GM12878 (cell line): ENCODE results near the gene FAM229A. TPM values are rescaled to one million over a fixed set of nuclear protein-coding genes. Genes with fewer than 3 reads are reported as not detected.

Source experiments
- ATAC-seq: fragments of 200-7000 bp; cut with Tn5 transposase; 3 replicates; pipeline ENCODE4 v1.9.1; 2020; ENCODE audit warnings: mild to moderate bottlenecking, moderate library complexity
- BruUV-seq: library from RNA; stranded (reverse); fragments of 400-500 nt; replicated peaks from 2 replicates; lab custom pipeline; 2021; lab: Mats Ljungman, UMichigan
- CTCF ChIA-PET: fragments of 300-600 bp; sonication (Branson Sonifier 250); formaldehyde crosslinking; extraction: SDS; loops from one replicate; lab custom pipeline; 2021; ENCODE audit warnings: inconsistent platforms; lab: Yijun Ruan, JAX
- POLR2A ChIA-PET: fragments of 350-600 bp; formaldehyde crosslinking; extraction: SDS; loops from one replicate; lab custom pipeline; 2021; ENCODE audit warnings: inconsistent platforms; lab: Charles Lee
- RAD21 ChIA-PET: fragments of 300-600 bp; sonication (Branson Sonifier 250); formaldehyde crosslinking; loops from one replicate; lab custom pipeline; 2023; ENCODE audit warnings: antibody characterized with exemption; ENCODE audit not compliant: unreplicated experiment; lab: Charles Lee
- SMC1A ChIA-PET: fragments of 300-600 bp; sonication (Branson Sonifier 250); formaldehyde crosslinking; loops from one replicate; lab custom pipeline; 2023; ENCODE audit not compliant: unreplicated experiment, uncharacterized antibody; lab: Charles Lee
- DNase-seq: peaks from one replicate; pipeline ENCODE4 v3.0.0-alpha.2; 2011; ENCODE audit warnings: low read depth, low spot score
- FAIRE-seq: peaks from 3 replicates; lab custom pipeline; 2011; peaks lifted over from hg19 to GRCh38; lab: Jason Lieb, UNC
- H2AFZ ChIP-seq: 2 replicates; pipeline ENCODE4 v1.6.0; 2011; ENCODE audit warnings: low read depth, low read length, control low read depth; ENCODE audit not compliant: control insufficient read depth
- H3K27ac ChIP-seq: 2 replicates; pipeline ENCODE4 v1.5.1; 2011; ENCODE audit warnings: control low read depth; ENCODE audit not compliant: control insufficient read depth, insufficient read depth
- H3K27me3 ChIP-seq, 2 experiments: replicated peaks in 1 of 2; 2 replicates each; pipeline versions ENCODE4 v1.6.0 to v1.6.1; 2011; ENCODE audit warnings: low read length in 1 of 2; ENCODE audit not compliant: control insufficient read depth in 2 of 2, insufficient read depth in 2 of 2
- H3K36me3 ChIP-seq, 2 experiments: 2 replicates each; pipeline ENCODE4 v1.5.1; 2011; ENCODE audit warnings: low read length in 1 of 2; ENCODE audit not compliant: control insufficient read depth in 2 of 2, insufficient read depth in 2 of 2
- H3K4me1 ChIP-seq: 2 replicates; pipeline ENCODE4 v1.6.1; 2011; ENCODE audit warnings: mild to moderate bottlenecking, low read length, moderate library complexity, mixed read lengths; ENCODE audit not compliant: control insufficient read depth, insufficient read depth
- H3K4me2 ChIP-seq: 2 replicates; pipeline ENCODE4 v1.6.0; 2011; ENCODE audit warnings: control low read depth; ENCODE audit not compliant: control insufficient read depth, insufficient read depth
- H3K4me3 ChIP-seq: fragments of 200-600 bp; sonication (generic); 2 replicates; pipeline ENCODE4 v1.5.1; 2016
- H3K79me2 ChIP-seq: 2 replicates; pipeline ENCODE4 v1.6.0; 2011; ENCODE audit warnings: low read length; ENCODE audit not compliant: control insufficient read depth, insufficient read depth
- H3K9ac ChIP-seq: 2 replicates; pipeline ENCODE4 v1.8.0; 2011; ENCODE audit warnings: low read length, control low read depth, mixed read lengths; ENCODE audit not compliant: control insufficient read depth, insufficient read depth
- H3K9me3 ChIP-seq: replicated peaks from 3 replicates; pipeline ENCODE4 v1.5.1; 2011; ENCODE audit warnings: mild to moderate bottlenecking, low read length; ENCODE audit not compliant: control insufficient read depth, insufficient read depth
- H4K20me1 ChIP-seq: 2 replicates; pipeline ENCODE4 v1.6.0; 2011; ENCODE audit not compliant: control insufficient read depth, insufficient read depth
- TCF12 ChIP-seq: IDR thresholded peaks from 2 replicates; pipeline ENCODE4 v1.6.1; 2011; ENCODE audit warnings: low read depth, mild to moderate bottlenecking, low read length
- WGBS: methylation state at CpG from one replicate; pipeline ENCODE4 v1.1.6; 2016; ENCODE audit warnings: low lambda C conversion rate; ENCODE audit not compliant: insufficient replicate concordance, insufficient coverage; ENCODE audit errors: missing lambda C conversion rate; 5-methylcytosine and 5-hydroxymethylcytosine counted together
- in situ Hi-C: fragments of 300-500 bp; cut with MboI; formaldehyde crosslinking; loops from 9 replicates; pipeline ENCODE4 v1.14.3; 2018; ENCODE audit warnings: mixed read lengths
- intact Hi-C: fragments of 100-400 bp; cut with micrococcal nuclease; formaldehyde crosslinking; loops from one replicate; pipeline ENCODE4 v1.14.2; 2022; ENCODE audit not compliant: unreplicated experiment
- polyA plus RNA-seq, 11 experiments: library from polyadenylated mRNA; depleted of rRNA in 4 of 11; unstranded in 6 of 11; stranded (reverse) in 5 of 11; fragments of >200 nt; fragmentation: Nextera tagmentation in 4 of 11; fragmentation: Illumina TruSeq in 1 of 11; extraction: Ambion mirVana in 4 of 11; extraction: Trizol in 1 of 11; gene quantifications; 1 replicate in 1 of 11; 2 replicates in 10 of 11; pipeline versions ENCODE4 v1.2.1 to v1.2.3, GENCODE V29; 2011 to 2016; ENCODE audit warnings: inconsistent platforms in 2 of 11, missing spikeins in 2 of 11, low read depth in 1 of 11
- total RNA-seq, 4 experiments: library from RNA; depleted of rRNA in 3 of 4; stranded (reverse); fragments of >200 nt in 3 of 4; fragmentation: Illumina TruSeq in 1 of 4; extraction: Trizol in 1 of 4; gene quantifications; 2 replicates each; pipeline versions ENCODE4 v1.2.1 to v1.2.3, GENCODE V29; 2013 to 2021
- TF ChIP-seq, protein P1 (sequence below): fragments of 450-650 bp; IDR thresholded peaks from 2 replicates; pipeline ENCODE4 v1.6.1; 2016; ENCODE audit warnings: mild to moderate bottlenecking

Gene FAM229A
- total and polyA plus RNA-seq, 10 of the 15 experiments (the other 5 are each of a cell fraction or from before 2014, with no cell fraction given): 0.02 to 5.3 (median 1.4) TPM; not detected in 1

DNA sequence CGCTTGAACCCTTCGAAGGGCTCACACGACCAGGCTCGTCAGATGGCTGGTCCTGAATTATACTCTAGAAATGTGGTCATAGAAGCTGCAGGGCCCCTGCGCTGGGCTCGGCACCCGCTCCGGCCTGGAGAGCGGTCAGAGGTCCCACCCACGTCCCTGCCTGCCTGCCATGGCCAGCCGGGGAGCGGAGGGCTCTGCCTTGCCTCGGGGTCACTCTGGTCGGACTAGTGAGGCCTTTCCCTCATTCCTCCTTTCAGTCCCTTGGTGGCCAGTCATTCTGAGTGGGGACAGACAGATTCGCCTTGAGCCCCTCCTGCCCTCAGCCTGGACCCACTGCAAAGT, 25.7 kb downstream of the FAM229A start:
- no peaks in the 10 kb centered on the region for H3K27me3 ChIP-seq
- WGBS: 5% methylated on average over 15 of the region's 15 CpGs
- H2AFZ ChIP-seq: no peak overlapping the region
- SMC1A ChIA-PET: interaction anchor here (0.9 to 3.4 kb wide), 10 partner anchors 8 to 121 kb away, joined by 3 to 16 read pairs (median 6); partner anchors contain the start of gene BSDC1
- H3K9ac ChIP-seq: peak overlapping the region; percentile 18; the same call in 1 of the 2 replicates
- ATAC-seq (no peak), FAIRE-seq (no peak), DNase-seq (no peak)
- H3K9me3 ChIP-seq: no peaks in the 10 kb centered on the region
- H3K4me1 ChIP-seq: peaks cover 60% of the 10 kb centered on the region
- TF ChIP-seq, protein P1, sequence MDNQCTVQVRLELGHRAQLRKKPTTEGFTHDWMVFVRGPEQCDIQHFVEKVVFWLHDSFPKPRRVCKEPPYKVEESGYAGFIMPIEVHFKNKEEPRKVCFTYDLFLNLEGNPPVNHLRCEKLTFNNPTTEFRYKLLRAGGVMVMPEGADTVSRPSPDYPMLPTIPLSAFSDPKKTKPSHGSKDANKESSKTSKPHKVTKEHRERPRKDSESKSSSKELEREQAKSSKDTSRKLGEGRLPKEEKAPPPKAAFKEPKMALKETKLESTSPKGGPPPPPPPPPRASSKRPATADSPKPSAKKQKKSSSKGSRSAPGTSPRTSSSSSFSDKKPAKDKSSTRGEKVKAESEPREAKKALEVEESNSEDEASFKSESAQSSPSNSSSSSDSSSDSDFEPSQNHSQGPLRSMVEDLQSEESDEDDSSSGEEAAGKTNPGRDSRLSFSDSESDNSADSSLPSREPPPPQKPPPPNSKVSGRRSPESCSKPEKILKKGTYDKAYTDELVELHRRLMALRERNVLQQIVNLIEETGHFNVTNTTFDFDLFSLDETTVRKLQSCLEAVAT: peak; percentile 22; the same call in 1 of the 2 replicates
- no peak for TF ChIP-seq TCF12
- RAD21 ChIA-PET: interaction anchor here (0.7 to 3.2 kb wide), 25 partner anchors 7 to 229 kb away, joined by 3 to 30 read pairs (median 4); partner anchors contain the start of genes BSDC1, EIF3I, HDAC1 and KPNA6
- peak overlapping the region; percentile 39; the same call in 1 of the 2 replicates for H3K4me3 ChIP-seq
- peak overlapping the region; percentile 81 for H3K27ac ChIP-seq
- POLR2A ChIA-PET: interaction anchor here (0.5 to 3.8 kb wide), 20 partner anchors 11 to 706 kb away, joined by 3 to 46 read pairs (median 4); partner anchors contain the start of genes BSDC1, CCDC28B, HDAC1 and LCK
- H3K79me2 ChIP-seq: peaks cover 24% of the 10 kb centered on the region
- BruUV-seq: no TSS peak
- CTCF ChIA-PET: interaction anchor here (1.0 to 2.4 kb wide), 17 partner anchors 13 to 156 kb away, joined by 3 to 17 read pairs (median 4); partner anchors contain the start of genes BSDC1 and CCDC28B
- H3K4me2 ChIP-seq: peak overlapping the region; percentile 78
- H3K36me3 ChIP-seq: peaks cover 12% of the 10 kb centered on the region in 2 experiments
- no peaks in the 10 kb centered on the region for H4K20me1 ChIP-seq
- intact Hi-C loops (loop anchor here (2.0 kb wide), 1 partner anchor 14 kb away; no protein-coding TSS in a partner anchor), in situ Hi-C loops (no loop called here)
